Muscle layer of duodenum (tissue), 2 donors: ENCODE measurements around the gene NPM3.

ENCODE experiments used
- H3K27ac ChIP-seq: one replicate; pipeline ENCODE4 v1.7.0; 2013; ENCODE audit warnings: mild to moderate bottlenecking, low read length
- H3K27me3 ChIP-seq: one replicate; pipeline ENCODE4 v1.7.0; 2013; ENCODE audit warnings: low read depth, mild to moderate bottlenecking, control low read depth, low read length
- H3K36me3 ChIP-seq, 2 donors: one replicate each; pipeline ENCODE4 v1.7.0; 2013; ENCODE audit warnings: low read length in 2 of 2, control low read depth in 1 of 2, mild to moderate bottlenecking in 1 of 2; ENCODE audit not compliant: insufficient read depth in 2 of 2, control insufficient read depth in 1 of 2
- H3K4me1 ChIP-seq, 2 donors: one replicate each; pipeline ENCODE4 v1.7.0; 2013; ENCODE audit warnings: low read length in 2 of 2, mild to moderate bottlenecking in 2 of 2, control low read depth in 1 of 2, moderate library complexity in 1 of 2; ENCODE audit not compliant: insufficient read depth in 2 of 2, control insufficient read depth in 1 of 2
- H3K4me3 ChIP-seq, 2 donors: one replicate each; pipeline ENCODE4 v1.7.0; 2013; ENCODE audit warnings: low read length in 2 of 2, low read depth in 1 of 2, mild to moderate bottlenecking in 1 of 2
- H3K9me3 ChIP-seq, 2 donors: one replicate each; pipeline ENCODE4 v1.7.0; 2013; ENCODE audit warnings: low read length in 2 of 2, control low read depth in 1 of 2, mild to moderate bottlenecking in 1 of 2; ENCODE audit not compliant: control insufficient read depth in 1 of 2
- donor health status: healthy.

The NPM3 gene

DNA sequence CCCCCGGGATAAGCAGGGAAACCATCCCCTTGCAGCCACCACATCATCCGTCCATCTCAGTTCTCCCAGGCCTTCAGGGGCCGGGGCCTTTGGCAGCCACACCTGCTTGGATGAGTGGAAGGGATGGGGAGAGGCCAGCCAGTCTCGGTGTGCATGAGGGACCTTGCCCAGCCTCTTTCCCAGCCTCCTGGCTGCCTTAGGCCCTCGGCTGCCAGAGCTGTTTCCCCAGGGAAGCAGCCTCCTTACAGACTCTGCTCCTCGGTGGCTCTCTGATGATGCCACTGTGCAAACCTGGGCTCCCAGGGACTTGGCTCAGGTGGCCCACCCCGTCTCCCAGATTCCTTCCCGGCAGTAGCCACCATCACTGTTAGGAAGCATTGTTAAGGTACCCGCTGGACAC, 22.0 kb downstream of the NPM3 start:
- H3K9me3 ChIP-seq, result no peaks in the 10 kb centered on the region
- no peaks in the 10 kb centered on the region for H3K27me3 ChIP-seq
- no peak overlapping the region for H3K27ac ChIP-seq
- no peak overlapping the region for H3K4me3 ChIP-seq
- no peaks in the 10 kb centered on the region for H3K36me3 ChIP-seq
- H3K4me1 ChIP-seq, result no peaks in the 10 kb centered on the region

DNA sequence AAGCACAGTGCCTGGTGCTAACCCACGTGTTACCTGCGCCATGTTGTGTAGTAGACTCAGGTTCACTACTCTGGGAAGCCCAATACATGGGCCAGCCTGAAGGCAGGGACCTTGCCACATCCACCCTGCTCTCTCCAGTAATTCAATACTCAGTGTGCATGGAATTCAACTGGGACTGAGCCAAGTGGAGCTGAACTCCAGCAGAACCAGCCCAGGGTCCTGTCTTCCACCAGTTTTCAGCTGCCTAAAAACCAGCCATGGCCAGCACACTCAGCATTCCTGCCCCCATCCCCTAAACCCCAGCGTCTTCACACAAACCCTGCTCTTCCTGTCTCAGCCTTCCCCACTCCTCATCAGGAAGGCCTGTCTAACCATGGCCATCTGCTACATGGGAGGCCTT, 22.7 kb downstream of the NPM3 start:
- no peaks in the 10 kb centered on the region for H3K27me3 ChIP-seq
- H3K36me3 ChIP-seq, result no peaks in the 10 kb centered on the region
- H3K9me3 ChIP-seq, result no peaks in the 10 kb centered on the region
- no peak overlapping the region for H3K4me3 ChIP-seq
- H3K4me1 ChIP-seq, result no peaks in the 10 kb centered on the region
- no peak overlapping the region for H3K27ac ChIP-seq

DNA sequence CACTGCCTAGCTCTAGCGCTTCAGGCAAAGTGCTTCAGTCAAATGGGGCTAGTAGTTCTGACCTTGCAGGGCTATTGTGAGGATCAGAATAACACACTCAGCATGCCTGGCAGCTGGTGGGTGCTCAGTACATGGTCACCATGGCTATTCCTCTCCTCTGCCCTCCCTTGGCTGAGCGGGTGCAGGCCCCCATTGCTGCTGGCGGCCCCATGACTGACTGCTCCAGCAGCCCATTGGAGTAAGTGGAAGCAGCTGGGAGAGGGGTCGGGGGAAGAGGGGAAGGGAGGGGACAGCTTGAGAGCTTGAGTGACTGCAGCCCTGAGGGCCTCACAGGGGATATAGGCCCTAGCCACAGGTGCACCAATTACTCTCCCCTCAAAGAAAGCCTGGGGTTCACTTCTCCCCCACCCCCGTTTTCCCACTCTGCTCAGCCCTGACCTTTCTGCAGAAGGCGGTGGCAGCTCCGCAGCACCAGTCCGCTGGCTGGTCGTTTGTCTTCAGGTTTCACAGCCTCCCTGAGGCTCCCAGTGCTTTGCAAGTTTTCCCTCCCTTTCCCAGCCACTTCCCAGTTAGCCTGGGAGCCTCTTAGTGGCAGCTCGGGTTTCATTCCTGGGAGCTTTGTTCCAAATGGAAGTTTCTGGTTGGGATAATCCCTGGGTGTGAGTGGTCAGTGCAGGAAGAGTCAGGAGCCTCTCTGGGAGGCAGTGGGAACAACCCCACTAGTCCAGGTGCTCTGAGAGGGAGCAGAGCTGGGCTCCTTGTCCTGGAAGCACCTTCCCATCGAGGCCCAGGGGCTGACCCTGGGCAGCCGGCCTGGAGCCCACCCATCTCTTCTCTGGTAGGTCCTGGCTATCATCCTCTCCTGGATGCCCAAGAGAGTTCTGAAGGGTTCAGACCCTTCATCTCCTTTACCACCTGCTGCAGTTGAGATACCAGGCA, 23.7 kb downstream of the NPM3 start:
- H3K27me3 ChIP-seq, result no peaks in the 10 kb centered on the region
- no peaks in the 10 kb centered on the region for H3K36me3 ChIP-seq
- H3K4me3 ChIP-seq, result no peak overlapping the region
- H3K4me1 ChIP-seq, result no peaks in the 10 kb centered on the region
- H3K27ac ChIP-seq, result no peak overlapping the region
- no peaks in the 10 kb centered on the region for H3K9me3 ChIP-seq

DNA sequence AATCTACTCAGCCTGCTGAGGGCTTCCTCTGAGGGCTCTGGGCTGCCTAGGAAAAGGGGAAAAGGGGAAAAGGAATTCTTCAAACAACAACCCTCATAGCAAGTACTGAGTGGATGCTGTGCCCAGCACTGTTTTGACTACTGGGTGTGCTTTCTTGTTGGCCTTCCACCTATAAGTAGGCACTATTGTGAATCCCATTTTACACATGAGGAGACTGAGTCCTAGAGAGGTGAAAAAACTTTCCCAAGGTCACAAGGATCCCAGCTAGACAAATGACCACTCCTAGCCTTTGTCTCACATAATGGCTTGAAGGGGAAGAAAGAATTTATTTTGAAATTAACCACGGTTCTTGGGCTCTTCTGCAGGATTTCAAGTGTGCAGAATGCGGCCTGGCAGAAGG, 24.4 kb downstream of the NPM3 start:
- no peaks in the 10 kb centered on the region for H3K9me3 ChIP-seq
- no peak overlapping the region for H3K27ac ChIP-seq
- H3K4me1 ChIP-seq, result no peaks in the 10 kb centered on the region
- H3K27me3 ChIP-seq, result no peaks in the 10 kb centered on the region
- no peak overlapping the region for H3K4me3 ChIP-seq
- H3K36me3 ChIP-seq, result no peaks in the 10 kb centered on the region

DNA sequence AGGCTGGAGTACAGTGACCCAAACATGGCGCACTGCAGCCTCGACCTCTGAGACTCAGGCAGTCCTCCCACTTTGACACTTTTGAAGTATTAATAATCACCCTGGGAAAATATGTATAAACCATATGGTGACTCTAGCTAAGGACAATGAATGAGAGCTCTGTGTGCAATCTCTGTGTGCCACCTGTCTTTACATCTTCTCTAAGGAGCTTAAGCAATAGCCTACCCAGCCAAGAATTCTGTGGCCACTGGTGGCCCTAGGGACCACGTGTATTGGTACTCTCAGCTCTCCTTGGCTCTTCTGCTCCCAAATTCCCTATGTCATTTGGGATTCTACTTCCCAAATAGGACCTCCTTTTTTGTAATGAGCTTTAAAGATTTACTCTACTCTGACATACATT, 31.0 kb downstream of the NPM3 start:
- no peak overlapping the region for H3K27ac ChIP-seq
- H3K4me1 ChIP-seq, result no peaks in the 10 kb centered on the region
- no peaks in the 10 kb centered on the region for H3K9me3 ChIP-seq
- H3K27me3 ChIP-seq, result no peaks in the 10 kb centered on the region
- H3K36me3 ChIP-seq, result no peaks in the 10 kb centered on the region
- no peak overlapping the region for H3K4me3 ChIP-seq

DNA sequence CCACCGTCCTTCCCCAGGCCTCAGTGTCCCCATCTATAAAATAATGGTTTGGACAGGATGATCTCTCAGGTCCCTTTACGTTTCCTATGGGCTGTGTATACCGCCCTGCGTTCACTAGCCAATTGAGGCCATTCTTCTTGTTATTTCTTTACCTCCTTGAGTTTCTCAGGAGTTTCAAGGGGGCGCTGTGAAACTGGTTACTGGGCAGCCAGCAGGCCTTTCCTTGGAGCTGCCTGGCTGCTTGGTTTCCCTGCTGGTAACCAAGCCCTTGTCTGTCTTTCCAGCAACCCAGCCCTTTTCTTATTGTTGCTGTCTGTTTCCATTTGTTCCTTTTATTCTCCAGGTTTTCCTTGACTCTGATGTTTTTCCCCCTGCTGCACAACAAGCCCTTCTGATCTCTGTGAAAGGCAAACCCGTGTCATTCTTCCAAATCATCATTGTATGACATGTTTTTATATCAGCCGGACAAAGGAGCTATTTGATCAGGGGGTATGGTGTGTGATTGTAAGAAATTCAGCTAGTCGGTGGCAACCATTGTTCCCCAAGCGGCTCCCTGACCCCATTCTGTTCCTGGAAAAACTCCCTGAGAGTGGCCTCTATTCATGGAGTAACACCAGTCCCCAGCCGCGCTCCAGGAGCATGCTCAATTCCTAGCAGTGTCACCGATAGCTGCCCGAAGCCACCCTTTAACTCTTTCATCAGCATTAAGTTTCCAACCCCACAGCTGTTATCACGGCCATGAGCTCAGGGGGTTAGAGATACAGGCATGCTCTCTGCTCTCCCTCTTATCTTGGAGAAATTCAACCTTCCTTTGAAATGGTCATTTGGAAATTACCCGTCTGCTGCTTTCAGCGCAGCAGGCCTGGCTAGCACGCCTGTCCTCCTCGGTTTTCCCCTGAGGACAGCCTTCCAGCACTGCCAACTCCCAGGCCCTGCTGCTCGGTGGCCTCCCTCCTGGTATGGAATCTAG, 33.9 kb downstream of the NPM3 start:
- Histone ChIP-seq H3K36me3 (no peaks in the 10 kb centered on the region), H3K27ac (no peak overlapping the region), H3K4me3 (no peak overlapping the region), H3K4me1 (no peaks in the 10 kb centered on the region), H3K9me3 (no peaks in the 10 kb centered on the region), H3K27me3 (no peaks in the 10 kb centered on the region)

DNA sequence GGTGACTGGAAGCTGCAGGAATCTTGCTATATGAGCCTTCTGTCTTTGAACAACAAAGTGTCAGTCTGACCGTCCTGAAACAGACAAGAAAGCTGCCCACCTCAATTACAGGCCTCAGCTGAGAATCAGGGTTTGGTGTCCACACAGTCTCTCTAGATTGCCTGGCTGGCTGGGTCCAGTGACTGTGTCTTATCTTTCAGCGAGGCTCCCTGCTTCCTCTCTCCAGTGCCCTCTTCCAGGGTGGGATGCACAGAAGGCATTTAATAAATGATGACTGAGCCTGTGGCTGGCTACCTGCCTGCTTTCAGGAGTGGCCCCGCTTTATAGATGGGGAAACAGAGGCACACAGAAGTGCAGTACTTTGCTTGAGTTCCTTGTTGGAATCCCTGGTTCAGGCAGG, 34.8 kb downstream of the NPM3 start:
- Histone ChIP-seq H3K36me3 (no peaks in the 10 kb centered on the region), H3K27me3 (no peaks in the 10 kb centered on the region), H3K27ac (no peak overlapping the region), H3K9me3 (no peaks in the 10 kb centered on the region), H3K4me1 (no peaks in the 10 kb centered on the region), H3K4me3 (no peak overlapping the region)

DNA sequence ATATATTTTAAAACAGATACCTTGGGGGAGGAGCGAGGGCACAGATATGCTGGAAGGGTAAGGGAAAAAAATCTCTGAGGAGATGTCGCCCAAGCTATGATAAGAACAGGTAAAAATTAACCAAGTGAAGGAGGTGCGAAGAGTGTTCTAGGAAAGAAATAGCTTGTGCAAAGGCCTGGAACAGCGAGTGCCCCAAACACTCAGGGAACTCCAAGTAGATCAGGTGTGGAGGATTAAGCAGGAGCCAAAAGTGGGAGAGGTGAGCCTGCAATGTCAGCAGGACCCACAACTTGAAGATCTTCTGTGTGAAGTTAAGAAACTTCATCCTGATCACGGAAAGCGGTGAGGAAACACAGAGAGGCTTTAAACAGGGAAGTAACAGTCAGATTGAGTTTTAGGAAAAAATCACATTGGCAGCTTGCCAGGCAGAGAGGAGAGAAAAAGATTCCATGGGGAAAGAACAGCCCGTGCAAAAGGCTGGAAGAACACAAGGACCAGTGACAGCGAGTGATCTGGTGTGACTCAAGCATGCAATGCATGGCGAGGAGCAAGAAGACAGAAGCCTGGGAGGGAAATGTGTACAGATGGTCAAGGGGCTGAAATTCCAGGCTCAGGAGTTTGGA, 38.1 kb downstream of the NPM3 start:
- no peaks in the 10 kb centered on the region for H3K9me3 ChIP-seq
- no peaks in the 10 kb centered on the region for H3K4me1 ChIP-seq
- no peaks in the 10 kb centered on the region for H3K36me3 ChIP-seq
- no peak overlapping the region for H3K27ac ChIP-seq
- H3K27me3 ChIP-seq, result no peaks in the 10 kb centered on the region
- H3K4me3 ChIP-seq, result no peak overlapping the region

DNA sequence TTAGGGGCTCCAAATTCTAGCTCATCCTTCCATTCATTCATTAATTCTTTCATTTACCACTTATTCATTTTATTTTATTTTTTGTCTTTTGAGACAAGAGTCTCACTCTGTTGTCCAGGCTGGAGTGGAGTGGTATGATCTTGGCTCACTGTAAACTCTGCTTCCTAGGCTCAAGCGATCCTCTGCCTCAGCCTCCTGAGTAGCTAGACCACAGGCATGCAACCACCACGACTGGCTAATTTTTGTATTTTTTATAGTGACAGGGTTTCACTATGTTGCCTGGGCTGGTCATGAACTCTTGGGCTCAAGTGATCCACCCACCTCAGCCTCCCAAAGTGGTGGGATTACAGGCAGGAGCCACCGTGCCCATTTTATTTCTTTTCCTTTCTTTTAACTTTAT, 39.0 kb downstream of the NPM3 start:
- H3K27me3 ChIP-seq, result no peaks in the 10 kb centered on the region
- no peaks in the 10 kb centered on the region for H3K9me3 ChIP-seq
- H3K4me1 ChIP-seq, result no peaks in the 10 kb centered on the region
- H3K4me3 ChIP-seq, result no peak overlapping the region
- no peaks in the 10 kb centered on the region for H3K36me3 ChIP-seq
- H3K27ac ChIP-seq, result no peak overlapping the region

DNA sequence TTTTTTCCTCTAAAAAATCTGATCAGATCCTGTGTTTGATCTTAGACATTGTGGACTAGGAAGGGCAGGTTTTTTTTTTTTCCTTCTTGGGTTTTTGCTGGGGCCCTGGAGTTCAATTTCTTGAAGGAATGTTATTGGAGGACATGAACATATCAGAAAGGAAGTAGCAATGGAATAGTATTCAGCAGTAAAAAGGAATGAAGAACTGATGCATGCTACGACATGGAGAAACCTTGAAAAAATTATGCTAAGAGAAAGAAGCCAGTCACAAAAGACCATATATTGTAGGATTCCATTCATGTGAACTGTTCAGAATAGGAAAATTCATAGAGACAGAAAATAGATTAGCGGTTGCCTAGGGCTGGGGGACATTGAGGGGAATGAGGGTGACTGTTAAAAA, 41.3 kb downstream of the NPM3 start:
- H3K36me3 ChIP-seq, result no peaks in the 10 kb centered on the region
- no peaks in the 10 kb centered on the region for H3K4me1 ChIP-seq
- no peaks in the 10 kb centered on the region for H3K27me3 ChIP-seq
- no peak overlapping the region for H3K4me3 ChIP-seq
- H3K27ac ChIP-seq, result no peak overlapping the region
- H3K9me3 ChIP-seq, result no peaks in the 10 kb centered on the region

DNA sequence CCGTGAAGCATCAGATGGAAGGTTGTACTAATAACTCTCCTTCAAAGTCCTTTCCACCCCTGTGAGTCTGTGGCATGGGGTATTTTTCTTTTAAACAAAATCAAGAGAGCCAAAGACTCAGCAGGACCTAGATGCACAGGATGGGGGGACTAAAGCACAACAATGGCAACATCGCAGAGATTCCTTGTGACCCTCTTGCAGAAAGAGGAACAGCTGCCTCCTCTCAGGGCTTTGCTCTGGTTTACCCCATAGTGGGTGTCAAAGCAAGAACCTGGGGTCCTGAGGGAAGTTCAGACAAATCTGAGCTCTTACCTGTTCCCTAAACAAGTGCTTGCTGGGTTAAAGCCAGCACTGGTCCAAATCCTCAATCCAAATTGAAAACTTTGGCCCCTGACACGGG, 46.6 kb downstream of the NPM3 start:
- Histone ChIP-seq H3K27me3 (no peaks in the 10 kb centered on the region), H3K4me3 (no peak overlapping the region), H3K9me3 (no peaks in the 10 kb centered on the region), H3K27ac (no peak overlapping the region), H3K4me1 (no peaks in the 10 kb centered on the region), H3K36me3 (no peaks in the 10 kb centered on the region)
